H9 (cell line): ENCODE data around the gene SYTL5. TPM values are rescaled to one million over a fixed set of nuclear protein-coding genes. Genes with fewer than 3 reads are reported as not detected.

ENCODE experiments used
- DNase-seq: peaks from one replicate; pipeline ENCODE4 v3.0.0-alpha.2; 2017
- H2AFZ ChIP-seq: one replicate; pipeline ENCODE4 v1.6.1; 2013; ENCODE audit warnings: mild to moderate bottlenecking, low read length, control low read depth, moderate library complexity
- H2AK5ac ChIP-seq: 2 replicates; pipeline ENCODE4 v1.6.1; 2013; ENCODE audit warnings: low read length, control low read depth, mixed read lengths; ENCODE audit not compliant: insufficient read length
- H2BK120ac ChIP-seq: one replicate; pipeline ENCODE4 v1.6.1; 2013; ENCODE audit warnings: low read depth, mild to moderate bottlenecking, low read length, control low read depth, inconsistent platforms; ENCODE audit not compliant: poor library complexity, severe bottlenecking
- H2BK12ac ChIP-seq: 2 replicates; pipeline ENCODE4 v1.6.1; 2013; ENCODE audit warnings: low read length, control low read depth, mixed read lengths, low read depth; ENCODE audit not compliant: insufficient read length
- H2BK15ac ChIP-seq: 2 replicates; pipeline ENCODE4 v1.6.1; 2013; ENCODE audit warnings: low read depth, low read length, control low read depth
- H2BK20ac ChIP-seq: one replicate; pipeline ENCODE4 v1.6.1; 2013; ENCODE audit warnings: low read depth, mild to moderate bottlenecking, low read length, control low read depth, inconsistent platforms; ENCODE audit not compliant: poor library complexity, severe bottlenecking
- H2BK5ac ChIP-seq: 2 replicates; pipeline ENCODE4 v1.6.1; 2013; ENCODE audit warnings: low read length, control low read depth, mixed read lengths; ENCODE audit not compliant: insufficient read length
- H3K14ac ChIP-seq: 2 replicates; pipeline ENCODE4 v1.6.1; 2013; ENCODE audit warnings: low read length, control low read depth; ENCODE audit not compliant: insufficient read depth
- H3K18ac ChIP-seq: 2 replicates; pipeline ENCODE4 v1.6.1; 2013; ENCODE audit warnings: low read depth, mild to moderate bottlenecking, mixed read lengths, low read length, control low read depth; ENCODE audit not compliant: insufficient read length
- H3K23ac ChIP-seq: 2 replicates; pipeline ENCODE4 v1.6.1; 2013; ENCODE audit warnings: low read length, control low read depth, mixed read lengths, low read depth; ENCODE audit not compliant: insufficient read length
- H3K23me2 ChIP-seq: 2 replicates; pipeline ENCODE4 v1.6.1; 2013; ENCODE audit warnings: low read depth, mild to moderate bottlenecking, mixed read lengths, low read length, control low read depth; ENCODE audit not compliant: insufficient read length, poor library complexity, severe bottlenecking
- H3K27ac ChIP-seq: 2 replicates; pipeline ENCODE4 v1.5.1; 2013; ENCODE audit warnings: low read length, control low read depth, mixed read lengths, low read depth; ENCODE audit not compliant: insufficient read length
- H3K27me3 ChIP-seq: 2 replicates; pipeline ENCODE4 v1.6.1; 2013; ENCODE audit warnings: low read length, control low read depth, inconsistent platforms; ENCODE audit not compliant: insufficient read depth
- H3K4ac ChIP-seq: 2 replicates; pipeline ENCODE4 v1.6.1; 2013; ENCODE audit warnings: low read depth, mild to moderate bottlenecking, control low read depth, inconsistent platforms, low read length, moderate library complexity
- H3K4me1 ChIP-seq: 2 replicates; pipeline ENCODE4 v1.6.1; 2013; ENCODE audit warnings: low read length, control low read depth, inconsistent platforms; ENCODE audit not compliant: insufficient read depth
- H3K4me2 ChIP-seq: 2 replicates; pipeline ENCODE4 v1.6.1; 2013; ENCODE audit warnings: low read length, control low read depth, mixed read lengths; ENCODE audit not compliant: insufficient read length, insufficient read depth
- H3K56ac ChIP-seq: 2 replicates; pipeline ENCODE4 v1.6.1; 2013; ENCODE audit warnings: low read depth, mild to moderate bottlenecking, mixed read lengths, low read length, control low read depth; ENCODE audit not compliant: insufficient read length
- H3K79me1 ChIP-seq: 2 replicates; pipeline ENCODE4 v1.6.1; 2013; ENCODE audit warnings: low read depth, mild to moderate bottlenecking, moderate library complexity, low read length, control low read depth, inconsistent platforms; ENCODE audit not compliant: insufficient read depth, poor library complexity, severe bottlenecking
- H3K79me2 ChIP-seq: 2 replicates; pipeline ENCODE4 v1.6.1; 2013; ENCODE audit warnings: low read length, control low read depth, inconsistent platforms; ENCODE audit not compliant: insufficient read depth
- H3K9ac ChIP-seq: 2 replicates; pipeline ENCODE4 v1.6.1; 2013; ENCODE audit warnings: low read length, control low read depth, mixed read lengths; ENCODE audit not compliant: insufficient read length; ENCODE audit errors: extremely low read depth
- H3K9me3 ChIP-seq: one replicate; pipeline ENCODE4 v1.6.1; 2013; ENCODE audit warnings: low read depth, low read length, inconsistent platforms; ENCODE audit not compliant: control insufficient read depth
- H3T11ph ChIP-seq: one replicate; pipeline ENCODE4 v1.6.1; 2013; ENCODE audit warnings: mild to moderate bottlenecking, low read length, control low read depth, inconsistent platforms
- H4K20me1 ChIP-seq: one replicate; pipeline ENCODE4 v1.6.1; 2013; ENCODE audit not compliant: control insufficient read depth, insufficient read length, insufficient read depth
- H4K5ac ChIP-seq: 2 replicates; pipeline ENCODE4 v1.6.1; 2013; ENCODE audit warnings: low read depth, mild to moderate bottlenecking, mixed read lengths, low read length, control low read depth; ENCODE audit not compliant: insufficient read length
- H4K8ac ChIP-seq: replicated peaks from 2 replicates; pipeline ENCODE4 v1.6.1; 2013; ENCODE audit warnings: low read length, control low read depth, mixed read lengths, low read depth; ENCODE audit not compliant: insufficient read length
- H4K91ac ChIP-seq: 2 replicates; pipeline ENCODE4 v1.6.1; 2013; ENCODE audit warnings: low read depth, mild to moderate bottlenecking, moderate library complexity, mixed read lengths, low read length, control low read depth; ENCODE audit not compliant: insufficient read length
- H3K27ac Mint-ChIP-seq, 3 experiments: 2 replicates in 2 of 3; 3 replicates in 1 of 3; pipeline ENCODE4 v1.8.0; 2020 to 2021; ENCODE audit warnings: mixed read lengths in 3 of 3, mild to moderate bottlenecking in 1 of 3, moderate library complexity in 1 of 3
- H3K27me3 Mint-ChIP-seq: 2 replicates; pipeline ENCODE4 v1.8.0; 2021; ENCODE audit warnings: low read depth, mild to moderate bottlenecking, moderate library complexity, mixed read lengths
- H3K36me3 Mint-ChIP-seq, 3 experiments: 2 replicates in 2 of 3; 3 replicates in 1 of 3; pipeline ENCODE4 v1.8.0; 2020 to 2021; ENCODE audit warnings: low read depth in 3 of 3, mixed read lengths in 3 of 3; ENCODE audit not compliant: insufficient read depth in 1 of 3
- H3K4me1 Mint-ChIP-seq, 2 experiments: 2 replicates each; pipeline ENCODE4 v1.8.0; 2020; ENCODE audit warnings: mixed read lengths in 2 of 2
- H3K4me3 Mint-ChIP-seq, 2 experiments: 2 replicates in 1 of 2; 3 replicates in 1 of 2; pipeline ENCODE4 v1.8.0; 2020 to 2021; ENCODE audit warnings: mild to moderate bottlenecking in 2 of 2, mixed read lengths in 2 of 2, moderate library complexity in 1 of 2
- H3K9me3 Mint-ChIP-seq, 2 experiments: 2 replicates in 1 of 2; 3 replicates in 1 of 2; pipeline ENCODE4 v1.8.0; 2020; ENCODE audit warnings: mild to moderate bottlenecking in 2 of 2, mixed read lengths in 2 of 2, moderate library complexity in 1 of 2
- WGBS: extraction: QIAGEN DNeasy Blood & Tissue Kit; methylation state at CpG from one replicate; pipeline ENCODE4 v1.1.7; 2013; ENCODE audit warnings: missing lambda C conversion rate, low lambda C conversion rate, mixed read lengths; ENCODE audit not compliant: insufficient read length; ENCODE audit errors: extremely low coverage; 5-methylcytosine and 5-hydroxymethylcytosine counted together
- total RNA-seq: library from RNA; stranded (reverse); gene quantifications from 2 replicates; pipeline ENCODE4 v1.2.1, GENCODE V29; 2021
- TF ChIP-seq, protein P1 (sequence below): fragments of 200-600 bp; sonication (generic); conservative IDR thresholded peaks from 3 replicates; pipeline ENCODE4 v1.8.0; 2021; ENCODE audit warnings: antibody characterized with exemption, mild to moderate bottlenecking

The SYTL5 gene
- total RNA-seq, 1 experiment from 2014 or later: 0.15 TPM

DNA sequence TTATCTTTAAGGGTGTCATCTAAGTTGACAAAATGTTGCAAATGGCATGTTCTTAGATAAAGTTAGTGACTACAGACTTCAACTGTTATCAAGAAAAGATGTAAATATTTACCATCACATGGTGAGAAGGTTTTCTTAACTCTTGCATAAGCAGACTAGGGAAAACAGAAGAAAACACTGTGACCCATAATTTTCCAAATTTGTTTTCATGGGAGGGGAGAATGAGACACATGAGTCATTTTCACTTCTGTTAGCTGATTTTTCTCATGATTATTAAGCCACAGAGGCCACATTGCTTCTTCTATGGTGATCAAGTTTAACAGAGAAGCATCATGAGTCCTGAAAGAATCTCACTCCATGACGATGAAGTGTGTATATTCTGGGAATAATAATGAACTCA is 30.2 kb upstream of the SYTL5 start:
- Mint-ChIP-seq H3K36me3 (peaks cover 0 to 3% (median 0%) of the 10 kb centered on the region in 3 experiments; a peak in 1 of 7 replicates), H3K27me3 (no peaks in the 10 kb centered on the region), H3K9me3 (peaks cover 67 to 71% of the 10 kb centered on the region in 2 experiments), H3K4me3 (no peak overlapping the region), H3K4me1 (peaks cover 0 to 3% of the 10 kb centered on the region in 2 experiments; a peak in 3 of 4 replicates), H3K27ac (no peak overlapping the region)
- H2BK20ac ChIP-seq: no peak overlapping the region
- H3K23ac ChIP-seq: no peak overlapping the region
- no peak overlapping the region for H2BK120ac ChIP-seq
- WGBS: no CpG with 5 or more reads among the region's 1 CpG
- no peak for DNase-seq
- no peaks in the 10 kb centered on the region for H4K20me1 ChIP-seq
- H4K91ac ChIP-seq: no peak overlapping the region
- no peak overlapping the region for H4K8ac ChIP-seq
- H3K18ac ChIP-seq: no peak overlapping the region
- no peak overlapping the region for H3K56ac ChIP-seq
- H3K27ac ChIP-seq: no peak overlapping the region
- no peak overlapping the region for H2AFZ ChIP-seq
- no peak overlapping the region for H2BK12ac ChIP-seq
- H3K4me2 ChIP-seq: no peak overlapping the region
- no peak overlapping the region for H2AK5ac ChIP-seq
- no peak overlapping the region for H3K9ac ChIP-seq
- H3K4me1 ChIP-seq: no peaks in the 10 kb centered on the region
- no peak overlapping the region for H2BK5ac ChIP-seq
- H3K9me3 ChIP-seq: no peaks in the 10 kb centered on the region
- no peaks in the 10 kb centered on the region for H3K79me1 ChIP-seq
- H3K27me3 ChIP-seq: no peaks in the 10 kb centered on the region
- H3K4ac ChIP-seq: no peak overlapping the region
- no peaks in the 10 kb centered on the region for H3K79me2 ChIP-seq
- H3K14ac ChIP-seq: no peak overlapping the region
- no peaks in the 10 kb centered on the region for H3K23me2 ChIP-seq
- H4K5ac ChIP-seq: no peak overlapping the region
- H3T11ph ChIP-seq: no peak overlapping the region
- TF ChIP-seq, protein P1, sequence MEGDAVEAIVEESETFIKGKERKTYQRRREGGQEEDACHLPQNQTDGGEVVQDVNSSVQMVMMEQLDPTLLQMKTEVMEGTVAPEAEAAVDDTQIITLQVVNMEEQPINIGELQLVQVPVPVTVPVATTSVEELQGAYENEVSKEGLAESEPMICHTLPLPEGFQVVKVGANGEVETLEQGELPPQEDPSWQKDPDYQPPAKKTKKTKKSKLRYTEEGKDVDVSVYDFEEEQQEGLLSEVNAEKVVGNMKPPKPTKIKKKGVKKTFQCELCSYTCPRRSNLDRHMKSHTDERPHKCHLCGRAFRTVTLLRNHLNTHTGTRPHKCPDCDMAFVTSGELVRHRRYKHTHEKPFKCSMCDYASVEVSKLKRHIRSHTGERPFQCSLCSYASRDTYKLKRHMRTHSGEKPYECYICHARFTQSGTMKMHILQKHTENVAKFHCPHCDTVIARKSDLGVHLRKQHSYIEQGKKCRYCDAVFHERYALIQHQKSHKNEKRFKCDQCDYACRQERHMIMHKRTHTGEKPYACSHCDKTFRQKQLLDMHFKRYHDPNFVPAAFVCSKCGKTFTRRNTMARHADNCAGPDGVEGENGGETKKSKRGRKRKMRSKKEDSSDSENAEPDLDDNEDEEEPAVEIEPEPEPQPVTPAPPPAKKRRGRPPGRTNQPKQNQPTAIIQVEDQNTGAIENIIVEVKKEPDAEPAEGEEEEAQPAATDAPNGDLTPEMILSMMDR: no peak
- H2BK15ac ChIP-seq: no peak overlapping the region
